HL-60 (cell line): ENCODE data around the gene CHRNA4.
A peak's percentile ranks its signal among the peaks of the same experiment; 100 is the strongest.
"Not testable (repeated sequence)": the region's sequence is repeated elsewhere in the genome, so short reads cannot be mapped to it uniquely, and the experiment has no call there.

Experiments used
- DNase-seq, 2 experiments: peaks; one replicate each; pipeline ENCODE4 v3.0.0-alpha.2; 2010 to 2020; ENCODE audit warnings: low read depth in 1 of 2, low spot score in 1 of 2
- H3K27ac ChIP-seq: fragments of 250-450 bp; sonication (Bioruptor Pico); replicated peaks from 2 replicates; pipeline ENCODE4 v1.5.1; 2020; ENCODE audit warnings: mild to moderate bottlenecking, moderate library complexity
- H3K27me3 ChIP-seq: fragments of 250-450 bp; sonication (Bioruptor Pico); 2 replicates; pipeline ENCODE4 v1.5.1; 2021; ENCODE audit warnings: mild to moderate bottlenecking, moderate library complexity; ENCODE audit not compliant: insufficient read depth, poor library complexity, severe bottlenecking
- H3K4me3 ChIP-seq: replicated peaks from 2 replicates; pipeline ENCODE4 v1.5.1; 2011; ENCODE audit warnings: mild to moderate bottlenecking, control low read depth, low read length; ENCODE audit not compliant: insufficient read depth
- CTCF ChIP-seq: IDR thresholded peaks from one replicate; pipeline ENCODE4 v1.5.1; 2011; ENCODE audit warnings: low read length, control low read depth, inconsistent platforms; ENCODE audit not compliant: insufficient read depth
- GABPA ChIP-seq: IDR thresholded peaks from 2 replicates; pipeline ENCODE4 v1.6.1; 2012; ENCODE audit warnings: low read depth
- POLR2AphosphoS5 ChIP-seq: IDR thresholded peaks from 2 replicates; pipeline ENCODE4 v1.6.1; 2012; ENCODE audit warnings: low read depth
- SPI1 ChIP-seq: IDR thresholded peaks from 2 replicates; pipeline ENCODE4 v1.6.1; 2012; ENCODE audit warnings: low read depth, mild to moderate bottlenecking, borderline replicate concordance
- TF ChIP-seq, protein P1 (sequence below): IDR thresholded peaks from 2 replicates; pipeline ENCODE4 v1.6.1; 2012; ENCODE audit warnings: low read depth; ENCODE audit not compliant: insufficient replicate concordance

The CHRNA4 gene

GRCh38 chr20:63343460-63344445 is 17.4 kb downstream of the CHRNA4 start:
- no peak for TF ChIP-seq POLR2AphosphoS5
- no peak overlapping the region for H3K4me3 ChIP-seq

GRCh38 chr20:63342561-63343459 is 18.3 kb downstream of the CHRNA4 start:
- no peak overlapping the region for H3K4me3 ChIP-seq
- TF ChIP-seq POLR2AphosphoS5 (no peak), SPI1 (no peak), GABPA (no peak), CTCF (no peak)
- TF ChIP-seq, protein P1, sequence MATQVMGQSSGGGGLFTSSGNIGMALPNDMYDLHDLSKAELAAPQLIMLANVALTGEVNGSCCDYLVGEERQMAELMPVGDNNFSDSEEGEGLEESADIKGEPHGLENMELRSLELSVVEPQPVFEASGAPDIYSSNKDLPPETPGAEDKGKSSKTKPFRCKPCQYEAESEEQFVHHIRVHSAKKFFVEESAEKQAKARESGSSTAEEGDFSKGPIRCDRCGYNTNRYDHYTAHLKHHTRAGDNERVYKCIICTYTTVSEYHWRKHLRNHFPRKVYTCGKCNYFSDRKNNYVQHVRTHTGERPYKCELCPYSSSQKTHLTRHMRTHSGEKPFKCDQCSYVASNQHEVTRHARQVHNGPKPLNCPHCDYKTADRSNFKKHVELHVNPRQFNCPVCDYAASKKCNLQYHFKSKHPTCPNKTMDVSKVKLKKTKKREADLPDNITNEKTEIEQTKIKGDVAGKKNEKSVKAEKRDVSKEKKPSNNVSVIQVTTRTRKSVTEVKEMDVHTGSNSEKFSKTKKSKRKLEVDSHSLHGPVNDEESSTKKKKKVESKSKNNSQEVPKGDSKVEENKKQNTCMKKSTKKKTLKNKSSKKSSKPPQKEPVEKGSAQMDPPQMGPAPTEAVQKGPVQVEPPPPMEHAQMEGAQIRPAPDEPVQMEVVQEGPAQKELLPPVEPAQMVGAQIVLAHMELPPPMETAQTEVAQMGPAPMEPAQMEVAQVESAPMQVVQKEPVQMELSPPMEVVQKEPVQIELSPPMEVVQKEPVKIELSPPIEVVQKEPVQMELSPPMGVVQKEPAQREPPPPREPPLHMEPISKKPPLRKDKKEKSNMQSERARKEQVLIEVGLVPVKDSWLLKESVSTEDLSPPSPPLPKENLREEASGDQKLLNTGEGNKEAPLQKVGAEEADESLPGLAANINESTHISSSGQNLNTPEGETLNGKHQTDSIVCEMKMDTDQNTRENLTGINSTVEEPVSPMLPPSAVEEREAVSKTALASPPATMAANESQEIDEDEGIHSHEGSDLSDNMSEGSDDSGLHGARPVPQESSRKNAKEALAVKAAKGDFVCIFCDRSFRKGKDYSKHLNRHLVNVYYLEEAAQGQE, result no peak
- no peak overlapping the region for H3K27ac ChIP-seq
- no peak for DNase-seq
- H3K27me3 ChIP-seq, result peaks cover 8% of the 10 kb centered on the region

More at GRCh38 chr20:63343460-63344445, 17.4 kb downstream of the CHRNA4 start:
- Histone ChIP-seq H3K27ac (no peak overlapping the region), H3K27me3 (peaks cover 8% of the 10 kb centered on the region)
- DNase-seq, result no peak

- not testable (repeated sequence) for H3K27me3 ChIP-seq, H3K27ac ChIP-seq, H3K4me3 ChIP-seq
- peak in 1 of 2 experiments; percentile 43 for DNase-seq
Observed at GRCh38 chr20:63340158-63340688, 20.9 kb downstream of the CHRNA4 start.

DNA sequence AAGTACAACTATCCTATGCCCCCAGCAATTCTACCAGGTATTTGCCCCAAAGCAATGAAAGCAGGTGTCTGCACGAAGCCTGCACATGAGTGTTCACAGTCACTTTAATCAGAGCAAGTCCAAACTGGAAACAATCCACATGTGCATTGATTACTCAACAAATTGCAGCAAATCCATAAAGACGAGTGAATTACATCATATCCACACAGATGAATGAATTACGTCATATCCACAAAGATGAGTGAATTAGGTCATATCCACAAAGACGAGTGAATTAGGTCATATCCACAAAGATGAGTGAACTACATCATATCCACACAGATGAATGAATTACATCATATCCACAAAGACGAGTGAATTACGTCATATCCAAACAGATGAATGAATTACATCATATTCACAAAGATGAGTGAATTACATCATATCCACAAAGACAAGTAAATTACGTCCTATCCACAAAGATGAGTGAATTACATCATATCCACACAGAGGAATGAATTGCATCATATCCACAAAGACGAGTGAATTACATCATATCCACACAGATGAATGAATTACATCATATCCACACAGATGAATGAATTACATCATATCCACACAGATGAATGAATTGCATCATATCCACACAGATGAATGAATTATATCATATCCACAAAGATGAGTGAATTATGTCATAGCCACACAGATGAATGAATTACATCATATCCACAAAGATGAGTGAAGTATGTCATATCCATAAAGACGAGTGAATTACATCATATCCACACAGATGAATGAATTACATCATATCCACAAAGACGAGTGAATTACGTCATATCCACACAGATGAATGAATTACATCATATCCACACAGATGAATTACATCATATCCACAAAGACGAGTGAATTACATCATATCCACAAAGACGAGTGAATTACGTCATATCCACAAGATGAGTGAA is 21.7 kb downstream of the CHRNA4 start:
- peak in 1 of 2 experiments; percentile 41 for DNase-seq
- not testable (repeated sequence) for H3K27ac ChIP-seq, H3K27me3 ChIP-seq, H3K4me3 ChIP-seq

DNA sequence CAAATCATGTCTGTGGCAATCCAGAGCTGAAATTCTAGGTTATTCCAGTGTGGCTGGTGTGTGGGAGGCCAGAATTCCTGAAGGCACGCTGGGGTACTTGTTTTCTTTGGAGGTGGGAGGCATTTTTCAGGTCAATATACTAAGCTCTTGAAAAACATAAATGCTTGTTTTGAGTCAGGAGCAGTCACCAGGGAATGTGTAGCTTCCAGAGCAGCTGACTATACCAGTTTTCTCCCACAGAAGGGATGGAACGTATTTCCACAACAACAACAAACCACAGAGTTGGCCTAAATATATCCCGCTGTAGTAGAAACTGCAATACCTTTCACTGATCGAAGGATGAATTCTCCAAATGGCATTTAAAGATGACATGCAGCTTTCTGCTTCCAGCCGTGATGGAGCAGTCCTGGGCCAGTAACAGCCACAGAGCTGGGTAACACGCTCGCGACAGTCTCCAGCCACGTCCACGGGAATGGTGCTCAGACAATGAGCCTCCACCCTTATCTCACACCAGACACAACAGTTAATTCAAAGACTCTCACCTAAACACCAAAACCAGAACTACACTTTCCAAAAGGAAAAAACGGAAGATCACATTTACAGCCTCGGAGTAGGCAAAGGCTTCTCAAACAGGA is 23.2 kb downstream of the CHRNA4 start:
- no peak for DNase-seq
- TF ChIP-seq POLR2AphosphoS5 (no peak), SPI1 (no peak), GABPA (no peak), CTCF (no peak)
- TF ChIP-seq, protein P1, result no peak
- H3K27me3 ChIP-seq, result no peaks in the 10 kb centered on the region
- no peak overlapping the region for H3K27ac ChIP-seq
- no peak overlapping the region for H3K4me3 ChIP-seq
